ENCODE results near the gene RAB42. TPM values are rescaled to one million over a fixed set of nuclear protein-coding genes. Genes with fewer than 3 reads are reported as not detected.
A peak's percentile ranks its signal among the peaks of the same experiment; 100 is the strongest.

The RAB42 gene
- total and polyA plus RNA-seq, 9 of the 15 experiments (the other 6 are each of a cell fraction or from before 2014, with no cell fraction given), result 0.07 to 0.14 (median 0.12) TPM; not detected in 6

DNA sequence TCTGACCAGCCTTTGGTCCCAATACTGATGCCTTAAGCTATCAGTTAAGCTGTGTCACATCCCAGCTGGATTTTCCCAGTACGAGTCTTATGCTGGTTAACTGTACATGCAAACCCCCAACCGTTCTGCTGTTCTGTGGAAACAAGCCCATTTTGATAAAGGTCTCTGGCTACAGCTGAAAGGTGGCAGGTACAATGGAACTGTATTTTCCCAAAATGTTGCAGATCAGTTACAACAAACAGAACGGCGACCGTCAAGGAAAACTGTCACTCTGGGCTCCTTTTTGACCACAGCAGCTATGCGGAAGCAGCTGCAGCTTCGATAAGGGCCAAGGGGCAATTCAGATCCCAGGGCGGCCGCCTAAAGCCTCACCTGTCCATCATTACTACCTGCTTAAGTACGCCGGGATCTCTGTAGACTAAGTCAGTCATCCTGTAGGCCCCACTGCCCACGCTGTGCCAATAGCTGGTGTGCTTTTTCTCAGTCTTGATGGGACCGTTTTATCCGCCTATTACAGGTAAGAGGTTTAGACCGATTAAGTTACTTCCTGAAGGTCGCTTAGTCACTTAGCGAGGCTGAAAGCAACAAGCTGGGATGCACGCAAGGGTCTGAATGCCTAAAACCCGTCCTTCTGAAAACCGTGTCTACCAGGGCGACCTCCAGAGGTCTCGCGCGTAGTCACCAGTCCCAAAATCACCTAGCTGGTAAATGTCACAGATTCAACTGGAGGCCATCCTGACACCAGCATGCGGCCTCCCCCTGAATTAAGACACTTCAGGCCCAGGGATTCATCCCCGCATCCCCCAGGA, 11.1 kb upstream of the RAB42 start (continued):
- TF ChIP-seq MTF1 (CRISPR knock-in tag; IDR thresholded peaks at IDR 0.05; ENCODE audit: borderline replicate concordance) (no peak), TAL1 (IDR thresholded peaks at IDR 0.05) (0 out of 2 replicates have a peak, but pooled peaks have one; percentile 14), FOXA1 (IDR thresholded peaks at IDR 0.05; ENCODE audit: borderline replicate concordance) (no peak), ARID1B (IDR thresholded peaks at IDR 0.05) (peak; percentile 50; the same call in 1 of the 2 replicates), TSC22D4 (tag; IDR thresholded peaks at IDR 0.05) (no peak), LARP7 (IDR thresholded peaks at IDR 0.05) (no peak), SUPT5H (IDR thresholded peaks at IDR 0.05) (peak; percentile 37; the same call in 1 of the 2 replicates), TEAD1 (CRISPR knock-in tag; IDR thresholded peaks at IDR 0.05) (peak; percentile 56 to 80; a peak in 3 of 4 replicates), GABPA (tag; conservative IDR thresholded peaks at IDR 0.05; ENCODE audit: low read depth) (no peak), NFXL1 (CRISPR knock-in tag; IDR thresholded peaks at IDR 0.05) (no peak; the same call in 1 of the 2 replicates), ZNF75A (CRISPR knock-in tag; IDR thresholded peaks at IDR 0.05) (0 out of 2 replicates have a peak, but pooled peaks have one; percentile 12), JUNB (CRISPR knock-in tag; conservative IDR thresholded peaks at IDR 0.05) (no peak; the same call in 1 of the 2 replicates), ZNF311 (CRISPR knock-in tag; IDR thresholded peaks at IDR 0.05) (no peak), MYNN (IDR thresholded peaks at IDR 0.05) (no peak), MYNN (CRISPR knock-in tag; IDR thresholded peaks at IDR 0.05) (0 out of 2 replicates have a peak, but pooled peaks have one; percentile 31), MTA3 (IDR thresholded peaks at IDR 0.05; ENCODE audit: borderline replicate concordance) (no peak), SRF (CRISPR knock-in tag; IDR thresholded peaks at IDR 0.05) (peak in 1 of 2 experiments; percentile 7; a peak in 1 of 4 replicates), ZNF12 (CRISPR knock-in tag; IDR thresholded peaks at IDR 0.05) (no peak), GATA2 (CRISPR knock-in tag; IDR thresholded peaks at IDR 0.05) (peak; percentile 57; the same call in 1 of the 2 replicates), RBM17 (IDR thresholded peaks at IDR 0.05; ENCODE audit: borderline replicate concordance, low read depth, low read length) (no peak)
- TF ChIP-seq, protein P1, sequence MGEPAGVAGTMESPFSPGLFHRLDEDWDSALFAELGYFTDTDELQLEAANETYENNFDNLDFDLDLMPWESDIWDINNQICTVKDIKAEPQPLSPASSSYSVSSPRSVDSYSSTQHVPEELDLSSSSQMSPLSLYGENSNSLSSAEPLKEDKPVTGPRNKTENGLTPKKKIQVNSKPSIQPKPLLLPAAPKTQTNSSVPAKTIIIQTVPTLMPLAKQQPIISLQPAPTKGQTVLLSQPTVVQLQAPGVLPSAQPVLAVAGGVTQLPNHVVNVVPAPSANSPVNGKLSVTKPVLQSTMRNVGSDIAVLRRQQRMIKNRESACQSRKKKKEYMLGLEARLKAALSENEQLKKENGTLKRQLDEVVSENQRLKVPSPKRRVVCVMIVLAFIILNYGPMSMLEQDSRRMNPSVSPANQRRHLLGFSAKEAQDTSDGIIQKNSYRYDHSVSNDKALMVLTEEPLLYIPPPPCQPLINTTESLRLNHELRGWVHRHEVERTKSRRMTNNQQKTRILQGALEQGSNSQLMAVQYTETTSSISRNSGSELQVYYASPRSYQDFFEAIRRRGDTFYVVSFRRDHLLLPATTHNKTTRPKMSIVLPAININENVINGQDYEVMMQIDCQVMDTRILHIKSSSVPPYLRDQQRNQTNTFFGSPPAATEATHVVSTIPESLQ (CRISPR knock-in tag; IDR thresholded peaks at IDR 0.05), result peak; percentile 29; the same call in 1 of the 2 replicates
- TF ChIP-seq, protein P2, sequence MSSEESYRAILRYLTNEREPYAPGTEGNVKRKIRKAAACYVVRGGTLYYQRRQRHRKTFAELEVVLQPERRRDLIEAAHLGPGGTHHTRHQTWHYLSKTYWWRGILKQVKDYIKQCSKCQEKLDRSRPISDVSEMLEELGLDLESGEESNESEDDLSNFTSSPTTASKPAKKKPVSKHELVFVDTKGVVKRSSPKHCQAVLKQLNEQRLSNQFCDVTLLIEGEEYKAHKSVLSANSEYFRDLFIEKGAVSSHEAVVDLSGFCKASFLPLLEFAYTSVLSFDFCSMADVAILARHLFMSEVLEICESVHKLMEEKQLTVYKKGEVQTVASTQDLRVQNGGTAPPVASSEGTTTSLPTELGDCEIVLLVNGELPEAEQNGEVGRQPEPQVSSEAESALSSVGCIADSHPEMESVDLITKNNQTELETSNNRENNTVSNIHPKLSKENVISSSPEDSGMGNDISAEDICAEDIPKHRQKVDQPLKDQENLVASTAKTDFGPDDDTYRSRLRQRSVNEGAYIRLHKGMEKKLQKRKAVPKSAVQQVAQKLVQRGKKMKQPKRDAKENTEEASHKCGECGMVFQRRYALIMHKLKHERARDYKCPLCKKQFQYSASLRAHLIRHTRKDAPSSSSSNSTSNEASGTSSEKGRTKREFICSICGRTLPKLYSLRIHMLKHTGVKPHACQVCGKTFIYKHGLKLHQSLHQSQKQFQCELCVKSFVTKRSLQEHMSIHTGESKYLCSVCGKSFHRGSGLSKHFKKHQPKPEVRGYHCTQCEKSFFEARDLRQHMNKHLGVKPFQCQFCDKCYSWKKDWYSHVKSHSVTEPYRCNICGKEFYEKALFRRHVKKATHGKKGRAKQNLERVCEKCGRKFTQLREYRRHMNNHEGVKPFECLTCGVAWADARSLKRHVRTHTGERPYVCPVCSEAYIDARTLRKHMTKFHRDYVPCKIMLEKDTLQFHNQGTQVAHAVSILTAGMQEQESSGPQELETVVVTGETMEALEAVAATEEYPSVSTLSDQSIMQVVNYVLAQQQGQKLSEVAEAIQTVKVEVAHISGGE (CRISPR knock-in tag; IDR thresholded peaks at IDR 0.05), result no peak
- TF ChIP-seq, protein P3, sequence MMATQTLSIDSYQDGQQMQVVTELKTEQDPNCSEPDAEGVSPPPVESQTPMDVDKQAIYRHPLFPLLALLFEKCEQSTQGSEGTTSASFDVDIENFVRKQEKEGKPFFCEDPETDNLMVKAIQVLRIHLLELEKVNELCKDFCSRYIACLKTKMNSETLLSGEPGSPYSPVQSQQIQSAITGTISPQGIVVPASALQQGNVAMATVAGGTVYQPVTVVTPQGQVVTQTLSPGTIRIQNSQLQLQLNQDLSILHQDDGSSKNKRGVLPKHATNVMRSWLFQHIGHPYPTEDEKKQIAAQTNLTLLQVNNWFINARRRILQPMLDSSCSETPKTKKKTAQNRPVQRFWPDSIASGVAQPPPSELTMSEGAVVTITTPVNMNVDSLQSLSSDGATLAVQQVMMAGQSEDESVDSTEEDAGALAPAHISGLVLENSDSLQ (IDR thresholded peaks at IDR 0.05), result peak; percentile 90
